ENCODE results near the gene FOXP2. TPM values are rescaled to one million over a fixed set of nuclear protein-coding genes. Genes with fewer than 3 reads are reported as not detected.
A peak's percentile ranks its signal among the peaks of the same experiment; 100 is the strongest.

The FOXP2 gene
- total RNA-seq, 1 donor from 2014 or later, result 12.1 TPM

GRCh38 chr7:114522081-114522480 lies 107.5 kb downstream of the FOXP2 start:
- no peak for DNase-seq (ENCODE audit: low spot score)
- no peak for TF ChIP-seq CTCF (IDR thresholded peaks at IDR 0.05)
- Mint-ChIP-seq H3K27ac (ENCODE audit: unreplicated experiment) (no peak overlapping the region), H3K27me3 (ENCODE audit: low read depth) (no peaks in the 10 kb centered on the region), H3K4me1 (ENCODE audit: low read depth) (peaks cover 10% of the 10 kb centered on the region), H3K9me3 (ENCODE audit: low read depth) (no peaks in the 10 kb centered on the region), H3K4me3 (ENCODE audit: unreplicated experiment) (no peak overlapping the region), H3K36me3 (ENCODE audit: low read depth) (no peaks in the 10 kb centered on the region)

GRCh38 chr7:114527589-114527988 lies 113.0 kb downstream of the FOXP2 start:
- Mint-ChIP-seq H3K9me3 (ENCODE audit: low read depth) (no peaks in the 10 kb centered on the region), H3K4me3 (ENCODE audit: unreplicated experiment) (no peak overlapping the region), H3K4me1 (ENCODE audit: low read depth) (peaks cover 22% of the 10 kb centered on the region), H3K27ac (ENCODE audit: unreplicated experiment) (no peak overlapping the region), H3K27me3 (ENCODE audit: low read depth) (no peaks in the 10 kb centered on the region), H3K36me3 (ENCODE audit: low read depth) (no peaks in the 10 kb centered on the region)
- no peak for TF ChIP-seq CTCF (IDR thresholded peaks at IDR 0.05)
- DNase-seq (ENCODE audit: low spot score), result no peak

- H3K4me1 Mint-ChIP-seq (ENCODE audit: low read depth), result peaks cover 32% of the 10 kb centered on the region
- H3K27ac Mint-ChIP-seq (ENCODE audit: unreplicated experiment), result peak overlapping the region; percentile 1
- H3K36me3 Mint-ChIP-seq (ENCODE audit: low read depth), result no peaks in the 10 kb centered on the region
- DNase-seq (ENCODE audit: low spot score), result no peak
- TF ChIP-seq CTCF (IDR thresholded peaks at IDR 0.05), result no peak
- no peak overlapping the region for H3K4me3 Mint-ChIP-seq (ENCODE audit: unreplicated experiment)
- H3K9me3 Mint-ChIP-seq (ENCODE audit: low read depth), result no peaks in the 10 kb centered on the region
- H3K27me3 Mint-ChIP-seq (ENCODE audit: low read depth), result no peaks in the 10 kb centered on the region
Observed at GRCh38 chr7:114530057-114530611, 115.5 kb downstream of the FOXP2 start.

GRCh38 chr7:114531326-114531725 lies 116.7 kb downstream of the FOXP2 start:
- Mint-ChIP-seq H3K4me1 (ENCODE audit: low read depth) (peaks cover 39% of the 10 kb centered on the region), H3K27ac (ENCODE audit: unreplicated experiment) (peak overlapping the region; percentile 37), H3K4me3 (ENCODE audit: unreplicated experiment) (no peak overlapping the region), H3K27me3 (ENCODE audit: low read depth) (no peaks in the 10 kb centered on the region), H3K36me3 (ENCODE audit: low read depth) (no peaks in the 10 kb centered on the region), H3K9me3 (ENCODE audit: low read depth) (no peaks in the 10 kb centered on the region)
- DNase-seq (ENCODE audit: low spot score), result no peak
- no peak for TF ChIP-seq CTCF (IDR thresholded peaks at IDR 0.05)

- TF ChIP-seq CTCF (IDR thresholded peaks at IDR 0.05), result no peak
- H3K4me1 Mint-ChIP-seq (ENCODE audit: low read depth), result peaks cover 39% of the 10 kb centered on the region
- DNase-seq (ENCODE audit: low spot score), result no peak
- H3K27me3 Mint-ChIP-seq (ENCODE audit: low read depth), result no peaks in the 10 kb centered on the region
- H3K9me3 Mint-ChIP-seq (ENCODE audit: low read depth), result no peaks in the 10 kb centered on the region
- H3K36me3 Mint-ChIP-seq (ENCODE audit: low read depth), result no peaks in the 10 kb centered on the region
- no peak overlapping the region for H3K27ac Mint-ChIP-seq (ENCODE audit: unreplicated experiment)
- no peak overlapping the region for H3K4me3 Mint-ChIP-seq (ENCODE audit: unreplicated experiment)
Observed at GRCh38 chr7:114533131-114533530, 118.5 kb downstream of the FOXP2 start.

Measured in chondrocyte (in vitro differentiated cells).